NCI-H128 (cell line): ENCODE data around the gene LEFTY1.
"Not testable (repeated sequence)": the region's sequence is repeated elsewhere in the genome, so short reads cannot be mapped to it uniquely, and the experiment has no call there.

Source experiments
- DNase-seq: peaks from one replicate; lab custom pipeline; 2025; ENCODE audit not compliant: unreplicated experiment; lab: John Stamatoyannopoulos, UW

Gene LEFTY1

GRCh38 chr1:225888898-225889601 lies at the start of gene LEFTY1:
LEFTY1 (minus strand) TSS chr1:225889146; CDS start chr1:225889066, 80 bp downstream.
- no peak for DNase-seq

- no peak for DNase-seq
Observed at GRCh38 chr1:225937048-225937968, 48.4 kb upstream of the LEFTY1 start.

GRCh38 chr1:225936523-225936922 lies 47.6 kb upstream of the LEFTY1 start:
- no peak for DNase-seq

GRCh38 chr1:225936086-225936485 lies 47.1 kb upstream of the LEFTY1 start:
- DNase-seq, result not testable (repeated sequence)

GRCh38 chr1:225934711-225935110 lies 45.8 kb upstream of the LEFTY1 start:
- no peak for DNase-seq

- DNase-seq, result no peak
Observed at GRCh38 chr1:225933072-225933471, 44.1 kb upstream of the LEFTY1 start.

- DNase-seq, result no peak
Observed at GRCh38 chr1:225931270-225932136, 42.6 kb upstream of the LEFTY1 start.

GRCh38 chr1:225930566-225930965 lies 41.6 kb upstream of the LEFTY1 start:
- no peak for DNase-seq

GRCh38 chr1:225929462-225929861 lies 40.5 kb upstream of the LEFTY1 start:
- DNase-seq, result not testable (repeated sequence)

GRCh38 chr1:225928186-225929175 lies 39.5 kb upstream of the LEFTY1 start:
- DNase-seq, result no peak

- no peak for DNase-seq
Observed at GRCh38 chr1:225926551-225927113, 37.7 kb upstream of the LEFTY1 start.

- peak; percentile 94 for DNase-seq
Observed at GRCh38 chr1:225923692-225924555, 35.0 kb upstream of the LEFTY1 start, which contains the start of gene PYCR2. PYCR2 (minus strand) TSS chr1:225924250; CDS start chr1:225924110, 140 bp downstream.

- DNase-seq, result no peak
Observed at GRCh38 chr1:225923381-225923691, 34.4 kb upstream of the LEFTY1 start.

GRCh38 chr1:225921734-225922709 lies 33.1 kb upstream of the LEFTY1 start:
- no peak for DNase-seq

GRCh38 chr1:225919906-225920305 lies 31.0 kb upstream of the LEFTY1 start:
- DNase-seq, result no peak

GRCh38 chr1:225918280-225918679 lies 29.3 kb upstream of the LEFTY1 start:
- DNase-seq, result no peak

GRCh38 chr1:225917536-225917935 lies 28.6 kb upstream of the LEFTY1 start:
- no peak for DNase-seq

- no peak for DNase-seq
Observed at GRCh38 chr1:225917101-225917500, 28.2 kb upstream of the LEFTY1 start.
